ENCODE results near the gene SAP30L.

SAP30L gene

DNA sequence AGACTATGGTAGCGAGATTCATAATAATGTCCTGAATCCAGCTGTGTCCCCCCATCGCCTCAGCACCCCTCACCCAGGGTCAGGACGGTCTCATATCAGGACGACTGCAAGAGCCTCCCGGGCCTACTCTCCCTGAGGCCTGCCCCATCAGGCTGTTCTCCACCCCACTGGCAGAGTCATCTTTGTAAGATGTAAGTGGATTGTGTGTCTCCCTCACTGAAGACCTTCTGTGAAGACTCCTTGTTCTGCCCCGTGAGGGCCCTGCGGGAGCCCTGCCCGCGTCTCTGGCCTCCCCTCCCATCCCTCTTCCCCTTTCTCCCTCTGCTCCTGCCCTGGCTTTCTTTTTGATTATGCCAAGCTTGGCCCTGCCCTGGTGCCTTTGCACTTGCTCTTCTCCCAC lies 43.9 kb upstream of the SAP30L start:
- Histone ChIP-seq H3K36me3 (ENCODE audit: control insufficient read depth, insufficient read depth, low read length) (peaks cover 14% of the 10 kb centered on the region), H3K27me3 (replicated peaks; ENCODE audit: control insufficient read depth, insufficient read depth, low read length) (no peaks in the 10 kb centered on the region), H3K4me3 (replicated peaks; ENCODE audit: low read depth, low read length) (no peak overlapping the region)
- TF ChIP-seq CTCF (IDR thresholded peaks at IDR 0.05; ENCODE audit: insufficient read depth, low read length, poor library complexity, severe bottlenecking), result no peak
- DNase-seq (ENCODE audit: extremely low read depth, insufficient read length), result no peak

GRCh38 chr5:154402611-154403010 lies 43.2 kb upstream of the SAP30L start:
- DNase-seq (ENCODE audit: extremely low read depth, insufficient read length), result no peak
- H3K36me3 ChIP-seq (ENCODE audit: control insufficient read depth, insufficient read depth, low read length), result peaks cover 14% of the 10 kb centered on the region
- TF ChIP-seq CTCF (IDR thresholded peaks at IDR 0.05; ENCODE audit: insufficient read depth, low read length, poor library complexity, severe bottlenecking), result no peak
- H3K4me3 ChIP-seq (replicated peaks; ENCODE audit: low read depth, low read length), result no peak overlapping the region
- no peaks in the 10 kb centered on the region for H3K27me3 ChIP-seq (replicated peaks; ENCODE audit: control insufficient read depth, insufficient read depth, low read length)

DNA sequence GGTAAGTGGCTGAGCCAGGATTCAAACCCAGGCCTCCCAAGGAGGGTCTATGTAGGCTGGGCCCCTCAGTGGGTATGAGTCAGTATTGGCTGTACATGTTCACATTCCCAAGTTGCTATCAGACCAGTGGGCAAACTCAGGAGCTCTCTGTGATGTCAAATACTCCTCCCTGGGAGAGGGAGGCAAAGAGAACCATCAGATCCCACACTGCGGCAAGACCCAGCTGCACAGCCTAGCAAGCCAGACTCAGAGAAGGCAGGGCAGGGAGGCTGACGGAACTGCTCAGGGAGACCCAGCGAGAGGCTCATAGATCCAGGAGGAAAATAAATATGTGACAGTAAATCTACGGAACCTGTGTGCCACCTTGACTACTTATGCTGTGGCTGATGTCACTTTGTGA lies 42.6 kb upstream of the SAP30L start:
- Histone ChIP-seq H3K27me3 (replicated peaks; ENCODE audit: control insufficient read depth, insufficient read depth, low read length) (no peaks in the 10 kb centered on the region), H3K4me3 (replicated peaks; ENCODE audit: low read depth, low read length) (no peak overlapping the region), H3K36me3 (ENCODE audit: control insufficient read depth, insufficient read depth, low read length) (peaks cover 12% of the 10 kb centered on the region)
- DNase-seq (ENCODE audit: extremely low read depth, insufficient read length), result no peak
- no peak for TF ChIP-seq CTCF (IDR thresholded peaks at IDR 0.05; ENCODE audit: insufficient read depth, low read length, poor library complexity, severe bottlenecking)

- no peak for TF ChIP-seq CTCF (IDR thresholded peaks at IDR 0.05; ENCODE audit: insufficient read depth, low read length, poor library complexity, severe bottlenecking)
- H3K36me3 ChIP-seq (ENCODE audit: control insufficient read depth, insufficient read depth, low read length), result peaks cover 9% of the 10 kb centered on the region
- no peak overlapping the region for H3K4me3 ChIP-seq (replicated peaks; ENCODE audit: low read depth, low read length)
- no peaks in the 10 kb centered on the region for H3K27me3 ChIP-seq (replicated peaks; ENCODE audit: control insufficient read depth, insufficient read depth, low read length)
- no peak for DNase-seq (ENCODE audit: extremely low read depth, insufficient read length)
Measured at GRCh38 chr5:154403776-154404387, 41.9 kb upstream of the SAP30L start.

DNA sequence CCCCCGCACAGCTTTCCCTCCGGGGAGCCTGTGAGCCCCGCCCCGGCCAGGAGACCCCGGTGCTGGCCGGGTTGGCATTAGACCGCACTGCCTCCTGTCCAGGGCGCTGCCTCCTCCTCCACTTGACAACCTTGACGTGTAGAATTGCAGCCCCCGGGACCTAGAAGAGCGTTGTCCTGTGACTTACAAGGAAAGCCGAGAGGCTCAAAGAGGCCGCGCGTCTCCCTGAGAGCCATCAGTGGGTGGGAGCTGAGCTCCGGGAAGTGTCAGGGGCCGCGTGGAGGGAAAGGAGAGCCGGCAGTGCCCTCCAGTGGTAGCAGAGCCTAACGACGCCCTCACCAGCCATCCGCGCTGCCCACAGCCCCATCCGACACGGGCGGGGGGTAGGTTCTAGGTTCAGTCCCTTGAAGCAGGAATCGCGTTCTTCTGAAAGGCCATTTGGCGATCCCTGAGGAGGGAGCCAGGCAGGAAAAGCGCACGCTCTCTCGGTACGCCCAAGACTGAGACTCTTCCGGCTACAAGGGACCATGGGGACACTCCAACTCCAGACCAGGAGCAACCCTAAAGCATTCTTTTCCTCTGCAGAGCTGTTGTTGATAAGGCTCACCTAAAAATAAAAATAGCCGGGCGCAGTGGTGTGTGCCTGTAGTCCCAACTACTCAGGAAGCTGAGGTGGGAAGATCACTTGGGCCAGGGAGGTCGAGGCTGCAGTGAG lies 40.6 kb upstream of the SAP30L start:
- no peaks in the 10 kb centered on the region for H3K27me3 ChIP-seq (replicated peaks; ENCODE audit: control insufficient read depth, insufficient read depth, low read length)
- TF ChIP-seq CTCF (IDR thresholded peaks at IDR 0.05; ENCODE audit: insufficient read depth, low read length, poor library complexity, severe bottlenecking), result peak; percentile 90
- no peak overlapping the region for H3K4me3 ChIP-seq (replicated peaks; ENCODE audit: low read depth, low read length)
- peak; percentile 75 for DNase-seq (ENCODE audit: extremely low read depth, insufficient read length)
- peaks cover 8% of the 10 kb centered on the region for H3K36me3 ChIP-seq (ENCODE audit: control insufficient read depth, insufficient read depth, low read length)

Measured in GM06990 (cell line).